PC-3 (cell line): Measurements from ENCODE around the gene RSAD2. TPM values are rescaled to one million over a fixed set of nuclear protein-coding genes. Genes with fewer than 3 reads are reported as not detected.
A peak's percentile ranks its signal among the peaks of the same experiment; 100 is the strongest.

Experiments used
- ATAC-seq: fragments of 200-7000 bp; cut with Tn5 transposase; 2 replicates; pipeline ENCODE4 v1.9.1; 2020; ENCODE audit warnings: mild to moderate bottlenecking, moderate library complexity
- BruUV-seq: library from RNA; stranded (reverse); fragments of 400-500 nt; replicated peaks from 2 replicates; lab custom pipeline; 2021; lab: Mats Ljungman, UMichigan
- CTCF ChIA-PET: fragments of 300-600 bp; sonication (Branson Sonifier 250); formaldehyde crosslinking; loops from one replicate; lab custom pipeline; 2022; ENCODE audit warnings: antibody characterized with exemption; lab: Charles Lee
- POLR2A ChIA-PET: fragments of 300-600 bp; sonication (Branson Sonifier 250); formaldehyde crosslinking; loops from one replicate; lab custom pipeline; 2022; ENCODE audit warnings: antibody characterized with exemption; ENCODE audit not compliant: unreplicated experiment; lab: Charles Lee
- DNase-seq: peaks from one replicate; pipeline ENCODE4 v3.0.0-alpha.2; 2015
- H2AFZ ChIP-seq: fragments of 300-600 bp; sonication (generic); 2 replicates; pipeline ENCODE4 v1.6.0; 2016; ENCODE audit warnings: antibody characterized with exemption, low read length
- H3F3A ChIP-seq: fragments of 300-600 bp; sonication (generic); one replicate; pipeline ENCODE4 v1.6.0; 2017; ENCODE audit warnings: antibody characterized with exemption, low read length, control low read depth, mild to moderate bottlenecking; ENCODE audit not compliant: unreplicated experiment
- H3K27ac ChIP-seq: fragments of 300-600 bp; sonication (generic); 2 replicates; pipeline ENCODE4 v1.5.1; 2016; ENCODE audit warnings: mild to moderate bottlenecking, low read length
- H3K27me3 ChIP-seq: fragments of 300-600 bp; sonication (generic); 2 replicates; pipeline ENCODE4 v1.6.1; 2016; ENCODE audit warnings: low read length, mixed read lengths
- H3K36me3 ChIP-seq: fragments of 300-600 bp; sonication (generic); 2 replicates; pipeline ENCODE4 v1.6.1; 2016; ENCODE audit warnings: low read depth, mixed run types, low read length, mixed read lengths
- H3K4me1 ChIP-seq: fragments of 300-600 bp; sonication (generic); 2 replicates; pipeline ENCODE4 v1.5.1; 2016; ENCODE audit warnings: low read length; ENCODE audit not compliant: insufficient read depth
- H3K4me2 ChIP-seq: fragments of 300-600 bp; sonication (generic); 2 replicates; pipeline ENCODE4 v1.6.0; 2016; ENCODE audit warnings: low read length
- H3K4me3 ChIP-seq: fragments of 300-600 bp; sonication (generic); 2 replicates; pipeline ENCODE4 v1.5.1; 2016; ENCODE audit warnings: mild to moderate bottlenecking, low read length, mixed read lengths
- H3K79me2 ChIP-seq: fragments of 300-600 bp; sonication (generic); 2 replicates; pipeline ENCODE4 v1.6.1; 2017; ENCODE audit warnings: low read length, mixed read lengths
- H3K9ac ChIP-seq: fragments of 300-600 bp; sonication (generic); 2 replicates; pipeline ENCODE4 v1.6.0; 2016; ENCODE audit warnings: mild to moderate bottlenecking, low read length
- H3K9me2 ChIP-seq: fragments of 300-600 bp; sonication (generic); replicated peaks from 2 replicates; pipeline ENCODE4 v1.6.1; 2016; ENCODE audit warnings: mixed run types, low read length, mixed read lengths
- H3K9me3 ChIP-seq: fragments of 300-600 bp; sonication (generic); 2 replicates; pipeline ENCODE4 v1.6.1; 2016; ENCODE audit warnings: low read length, mixed read lengths
- H4K20me1 ChIP-seq: fragments of 300-600 bp; sonication (generic); 2 replicates; pipeline ENCODE4 v1.6.1; 2016; ENCODE audit warnings: low read length, mixed read lengths
- EZH2 ChIP-seq: fragments of 300-600 bp; sonication (generic); IDR thresholded peaks from one replicate; pipeline ENCODE4 v1.6.1; 2017; ENCODE audit warnings: antibody characterized with exemption, mild to moderate bottlenecking, low read length; ENCODE audit not compliant: unreplicated experiment
- EZH2phosphoT487 ChIP-seq: fragments of 300-600 bp; sonication (generic); IDR thresholded peaks from 2 replicates; pipeline ENCODE4 v1.6.1; 2018; ENCODE audit warnings: mild to moderate bottlenecking, antibody characterized with exemption, low read length, borderline replicate concordance
- intact Hi-C: fragments of 100-400 bp; cut with micrococcal nuclease; formaldehyde crosslinking; loops from 2 replicates; pipeline ENCODE4 v1.9.0; 2023
- total RNA-seq: library from RNA; depleted of rRNA; stranded (reverse); fragments of >200 nt; gene quantifications from 2 replicates; pipeline ENCODE4 v1.2.3, GENCODE V29; 2014
- TF ChIP-seq, protein P1 (sequence below): fragments of 300-600 bp; sonication (generic); conservative IDR thresholded peaks from 2 replicates; pipeline ENCODE4 v1.5.1; 2017; ENCODE audit warnings: antibody characterized with exemption, low read depth, mild to moderate bottlenecking, low read length

RSAD2 gene
- total RNA-seq, 1 experiment from 2014 or later, result 2.1 TPM

DNA sequence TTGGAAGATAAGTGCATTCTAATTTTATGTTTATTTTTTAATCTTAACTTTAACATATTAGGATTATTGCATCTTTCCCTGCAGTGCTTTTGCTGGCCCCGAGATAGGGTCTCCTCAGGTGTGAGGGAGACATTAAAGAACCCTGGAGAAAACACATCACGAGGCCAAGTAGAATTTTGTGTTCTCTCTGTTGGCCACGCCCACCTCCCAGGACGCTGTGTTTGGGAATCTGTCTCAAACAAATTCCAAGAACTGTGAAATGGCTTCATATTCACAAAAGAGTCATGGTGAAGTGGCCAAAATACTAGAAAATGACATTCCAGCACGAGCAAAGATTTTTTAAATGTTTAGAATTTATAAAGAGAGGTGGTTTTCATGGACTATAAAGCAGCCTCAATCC is 67.0 kb downstream of the RSAD2 start:
- Histone ChIP-seq H3K9me2 (no peaks in the 10 kb centered on the region), H3K27ac (no peak overlapping the region), H3K9ac (no peak overlapping the region), H3K4me2 (no peak overlapping the region), H4K20me1 (no peaks in the 10 kb centered on the region), H2AFZ (no peak overlapping the region), H3K79me2 (no peaks in the 10 kb centered on the region), H3K27me3 (no peaks in the 10 kb centered on the region), H3K36me3 (no peaks in the 10 kb centered on the region), H3K4me1 (peaks cover 20% of the 10 kb centered on the region), H3F3A (no peaks in the 10 kb centered on the region), H3K9me3 (no peaks in the 10 kb centered on the region), H3K4me3 (no peak overlapping the region)
- no peak for TF ChIP-seq EZH2phosphoT487
- TF ChIP-seq, protein P1, sequence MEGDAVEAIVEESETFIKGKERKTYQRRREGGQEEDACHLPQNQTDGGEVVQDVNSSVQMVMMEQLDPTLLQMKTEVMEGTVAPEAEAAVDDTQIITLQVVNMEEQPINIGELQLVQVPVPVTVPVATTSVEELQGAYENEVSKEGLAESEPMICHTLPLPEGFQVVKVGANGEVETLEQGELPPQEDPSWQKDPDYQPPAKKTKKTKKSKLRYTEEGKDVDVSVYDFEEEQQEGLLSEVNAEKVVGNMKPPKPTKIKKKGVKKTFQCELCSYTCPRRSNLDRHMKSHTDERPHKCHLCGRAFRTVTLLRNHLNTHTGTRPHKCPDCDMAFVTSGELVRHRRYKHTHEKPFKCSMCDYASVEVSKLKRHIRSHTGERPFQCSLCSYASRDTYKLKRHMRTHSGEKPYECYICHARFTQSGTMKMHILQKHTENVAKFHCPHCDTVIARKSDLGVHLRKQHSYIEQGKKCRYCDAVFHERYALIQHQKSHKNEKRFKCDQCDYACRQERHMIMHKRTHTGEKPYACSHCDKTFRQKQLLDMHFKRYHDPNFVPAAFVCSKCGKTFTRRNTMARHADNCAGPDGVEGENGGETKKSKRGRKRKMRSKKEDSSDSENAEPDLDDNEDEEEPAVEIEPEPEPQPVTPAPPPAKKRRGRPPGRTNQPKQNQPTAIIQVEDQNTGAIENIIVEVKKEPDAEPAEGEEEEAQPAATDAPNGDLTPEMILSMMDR, result no peak
- TF ChIP-seq EZH2, result no peak
- ATAC-seq (no peak), DNase-seq (no peak)
- intact Hi-C loops, result no loop called here
- ChIA-PET CTCF (no interaction called here), POLR2A (no interaction called here)
- no TSS peak for BruUV-seq

DNA sequence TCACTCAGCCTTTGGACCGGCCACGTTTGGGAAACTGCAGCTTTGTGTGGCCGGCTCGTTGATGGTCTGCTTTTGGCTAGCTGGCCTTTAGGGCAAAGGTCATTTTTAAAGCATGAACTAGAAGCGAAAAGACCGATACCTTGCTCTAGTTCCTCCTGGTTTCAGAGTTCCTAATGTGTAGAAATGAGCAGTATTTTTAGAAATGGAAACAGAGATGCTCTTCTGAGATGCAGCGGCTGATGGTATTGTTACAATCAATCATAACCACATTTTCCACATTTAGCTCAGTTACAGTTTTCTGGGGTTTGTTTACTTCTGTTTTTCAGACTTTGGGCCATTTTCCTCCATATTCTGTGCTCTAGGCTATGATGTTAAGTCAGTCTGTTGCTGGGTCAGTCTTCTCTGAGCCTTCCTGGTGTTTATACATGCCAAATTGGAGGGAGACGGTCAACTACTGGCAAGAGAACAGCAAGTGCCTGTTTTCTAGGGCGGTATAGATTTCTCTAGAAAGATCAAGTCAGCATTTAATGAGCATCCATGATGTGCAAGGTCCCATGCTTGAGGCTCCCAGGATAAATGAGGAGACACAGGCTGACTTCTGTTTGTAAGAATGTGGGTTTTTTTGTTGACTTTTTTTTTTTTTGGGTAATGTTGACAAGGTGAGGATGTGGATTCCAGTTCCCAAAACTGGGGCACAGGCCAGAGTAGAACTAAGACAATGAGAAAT is 67.7 kb downstream of the RSAD2 start:
- Histone ChIP-seq H3K4me1 (peaks cover 20% of the 10 kb centered on the region), H4K20me1 (no peaks in the 10 kb centered on the region), H3K4me3 (no peak overlapping the region), H3K4me2 (no peak overlapping the region), H3K79me2 (no peaks in the 10 kb centered on the region), H3F3A (no peaks in the 10 kb centered on the region), H3K9me2 (no peaks in the 10 kb centered on the region), H3K9ac (peak overlapping the region; percentile 59; the same call in 1 of the 2 replicates), H3K27me3 (no peaks in the 10 kb centered on the region), H3K9me3 (no peaks in the 10 kb centered on the region), H3K36me3 (no peaks in the 10 kb centered on the region), H2AFZ (no peak overlapping the region), H3K27ac (peak overlapping the region; percentile 88)
- no peak for ATAC-seq
- BruUV-seq, result no TSS peak
- peak; percentile 7 for DNase-seq
- CTCF ChIA-PET, result no interaction called here
- POLR2A ChIA-PET, result no interaction called here
- intact Hi-C loops, result no loop called here
- TF ChIP-seq, protein P1, result no peak
- TF ChIP-seq EZH2 (no peak), EZH2phosphoT487 (no peak)

DNA sequence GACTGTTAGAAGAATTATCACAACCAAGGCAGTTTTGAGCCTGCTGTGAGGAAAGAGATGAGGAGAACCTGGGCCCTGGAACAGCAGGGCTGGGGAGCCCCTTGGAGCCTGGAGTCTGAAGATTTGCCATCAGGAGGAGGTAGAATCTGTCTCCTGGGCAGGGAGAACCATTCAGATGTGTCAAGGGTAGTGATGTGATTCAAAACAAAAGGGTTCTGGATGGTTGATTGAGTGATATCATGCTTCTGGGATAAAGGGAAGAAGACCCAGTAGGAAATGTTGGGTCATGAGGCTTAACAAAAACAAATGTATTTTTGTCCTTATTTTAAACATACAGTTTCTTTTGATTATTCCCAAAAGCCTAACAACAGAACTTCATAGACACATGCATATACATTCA is 68.2 kb downstream of the RSAD2 start:
- ChIA-PET POLR2A (no interaction called here), CTCF (no interaction called here)
- no peak for TF ChIP-seq EZH2phosphoT487
- TF ChIP-seq, protein P1, result no peak
- TF ChIP-seq EZH2, result no peak
- Histone ChIP-seq H3K9ac (peak overlapping the region; percentile 59), H3K79me2 (no peaks in the 10 kb centered on the region), H3K9me3 (no peaks in the 10 kb centered on the region), H3K36me3 (no peaks in the 10 kb centered on the region), H4K20me1 (no peaks in the 10 kb centered on the region), H3K9me2 (no peaks in the 10 kb centered on the region), H3K4me3 (no peak overlapping the region), H3K27me3 (no peaks in the 10 kb centered on the region), H3F3A (no peaks in the 10 kb centered on the region), H2AFZ (no peak overlapping the region), H3K4me2 (no peak overlapping the region), H3K4me1 (peaks cover 20% of the 10 kb centered on the region), H3K27ac (peak overlapping the region; percentile 88)
- no TSS peak for BruUV-seq
- no peak for ATAC-seq
- DNase-seq, result no peak
- intact Hi-C loops, result loop anchor here (1.0 to 2.0 kb wide), 2 partner anchors 31 to 65 kb away; no protein-coding TSS in a partner anchor
